HepG2 (cell line): ENCODE results near the gene MIOS.

Experiments
- CTCF ChIP-seq: sonication (generic); formaldehyde crosslinking; IDR thresholded peaks from 2 replicates; pipeline ENCODE4 v1.5.0; 2020; ENCODE audit warnings: mild to moderate bottlenecking, missing genetic modification reagents, moderate library complexity
- EP300 ChIP-seq, 3 experiments: sonication (generic) in 1 of 3; formaldehyde crosslinking in 1 of 3; IDR thresholded peaks; 2 replicates each; pipeline versions ENCODE4 v1.5.1 to v1.6.1; 2011 to 2020; ENCODE audit warnings: low read depth in 2 of 3, low read length in 2 of 3, borderline replicate concordance in 1 of 3, improper control_type of control experiment in 1 of 3, mild to moderate bottlenecking in 1 of 3, missing genetic modification reagents in 1 of 3, moderate library complexity in 1 of 3
- EZH2 ChIP-seq: conservative IDR thresholded peaks from 2 replicates; pipeline ENCODE4 v1.6.1; 2012; ENCODE audit warnings: mild to moderate bottlenecking, low read depth, low read length, moderate library complexity
- FOXP4 ChIP-seq: sonication (generic); formaldehyde crosslinking; IDR thresholded peaks from 2 replicates; pipeline ENCODE4 v1.4.0; 2020; ENCODE audit warnings: missing genetic modification reagents
- KMT2A ChIP-seq: sonication (generic); formaldehyde crosslinking; IDR thresholded peaks from 2 replicates; pipeline ENCODE4 v1.4.0; 2020; ENCODE audit warnings: missing genetic modification reagents
- RAD51 ChIP-seq: fragments of 450-650 bp; IDR thresholded peaks from 2 replicates; pipeline ENCODE4 v1.6.1; 2016; ENCODE audit warnings: borderline replicate concordance
- RXRA ChIP-seq: sonication (generic); formaldehyde crosslinking; IDR thresholded peaks from 2 replicates; pipeline ENCODE4 v1.5.1; 2020; ENCODE audit warnings: missing genetic modification reagents
- YY1 ChIP-seq: IDR thresholded peaks from 2 replicates; pipeline ENCODE4 v1.6.1; 2011; ENCODE audit warnings: low read length, low read depth, moderate library complexity, mild to moderate bottlenecking; ENCODE audit not compliant: insufficient read depth, insufficient replicate concordance
- ZNF275 ChIP-seq: sonication (generic); formaldehyde crosslinking; IDR thresholded peaks from 2 replicates; pipeline ENCODE4 v1.8.0; 2022; ENCODE audit warnings: missing genetic modification reagents, mild to moderate bottlenecking, inconsistent platforms, borderline replicate concordance
- ZNF383 ChIP-seq: sonication (generic); formaldehyde crosslinking; IDR thresholded peaks from 2 replicates; pipeline ENCODE4 v1.4.0; 2020; ENCODE audit warnings: missing genetic modification reagents, mild to moderate bottlenecking, borderline replicate concordance
- ZNF790 ChIP-seq: sonication (generic); formaldehyde crosslinking; IDR thresholded peaks from 2 replicates; pipeline ENCODE4 v1.8.0; 2022; ENCODE audit warnings: missing genetic modification reagents, mild to moderate bottlenecking, borderline replicate concordance

GRCh38 chr7:7567898-7568531, 1.3 kb downstream of the MIOS start:
- TF ChIP-seq FOXP4 (no peak), YY1 (no peak), CTCF (CRISPR knock-in tag) (no peak), RAD51 (no peak), ZNF790 (CRISPR knock-in tag) (no peak), EP300 (IDR thresholded peaks at IDR 0.05; ENCODE audit: low read depth in 2 of 2, low read length in 2 of 2) (no peak), EP300 (CRISPR knock-in tag; IDR thresholded peaks at IDR 0.05; ENCODE audit: borderline replicate concordance) (no peak), ZNF275 (CRISPR knock-in tag) (no peak), ZNF383 (CRISPR knock-in tag) (no peak), KMT2A (CRISPR knock-in tag) (no peak), EZH2 (no peak), RXRA (CRISPR knock-in tag) (no peak)
